Measurements from ENCODE around the gene CXCR5.

CXCR5 gene

GRCh38 chr11:118881228-118881627, 2.5 kb upstream of the CXCR5 start:
- H3K9ac ChIP-seq (ENCODE audit: low read length), result no peak overlapping the region
- no peaks in the 10 kb centered on the region for H3K4me1 ChIP-seq (ENCODE audit: control insufficient read depth, low read depth, low read length)
- no peaks in the 10 kb centered on the region for H3K9me3 ChIP-seq (ENCODE audit: control insufficient read depth, low read depth, low read length)
- no peaks in the 10 kb centered on the region for H3K36me3 ChIP-seq (ENCODE audit: control insufficient read depth, low read depth, low read length)
- H3K27me3 ChIP-seq (ENCODE audit: control insufficient read depth, insufficient read depth, low read length), result no peaks in the 10 kb centered on the region
- H3K27ac ChIP-seq (ENCODE audit: low read length), result no peak overlapping the region
- H3K4me3 ChIP-seq (ENCODE audit: low read length), result no peak overlapping the region

GRCh38 chr11:118882491-118882890, 1.2 kb upstream of the CXCR5 start:
- no peaks in the 10 kb centered on the region for H3K9me3 ChIP-seq (ENCODE audit: control insufficient read depth, low read depth, low read length)
- no peaks in the 10 kb centered on the region for H3K27me3 ChIP-seq (ENCODE audit: control insufficient read depth, insufficient read depth, low read length)
- peaks cover 3% of the 10 kb centered on the region for H3K4me1 ChIP-seq (ENCODE audit: control insufficient read depth, low read depth, low read length)
- H3K9ac ChIP-seq (ENCODE audit: low read length), result no peak overlapping the region
- H3K4me3 ChIP-seq (ENCODE audit: low read length), result no peak overlapping the region
- H3K27ac ChIP-seq (ENCODE audit: low read length), result no peak overlapping the region
- H3K36me3 ChIP-seq (ENCODE audit: control insufficient read depth, low read depth, low read length), result no peaks in the 10 kb centered on the region

GRCh38 chr11:118883004-118883367, 706 bp upstream of the CXCR5 start:
- Histone ChIP-seq H3K36me3 (ENCODE audit: control insufficient read depth, low read depth, low read length) (no peaks in the 10 kb centered on the region), H3K27ac (ENCODE audit: low read length) (no peak overlapping the region), H3K27me3 (ENCODE audit: control insufficient read depth, insufficient read depth, low read length) (no peaks in the 10 kb centered on the region), H3K4me3 (ENCODE audit: low read length) (no peak overlapping the region), H3K9me3 (ENCODE audit: control insufficient read depth, low read depth, low read length) (no peaks in the 10 kb centered on the region), H3K4me1 (ENCODE audit: control insufficient read depth, low read depth, low read length) (peaks cover 8% of the 10 kb centered on the region), H3K9ac (ENCODE audit: low read length) (no peak overlapping the region)

GRCh38 chr11:118884875-118885274, 1.2 kb downstream of the CXCR5 start:
- H3K4me1 ChIP-seq (ENCODE audit: control insufficient read depth, low read depth, low read length), result peaks cover 14% of the 10 kb centered on the region
- H3K36me3 ChIP-seq (ENCODE audit: control insufficient read depth, low read depth, low read length), result no peaks in the 10 kb centered on the region
- H3K27me3 ChIP-seq (ENCODE audit: control insufficient read depth, insufficient read depth, low read length), result no peaks in the 10 kb centered on the region
- H3K9me3 ChIP-seq (ENCODE audit: control insufficient read depth, low read depth, low read length), result no peaks in the 10 kb centered on the region
- H3K9ac ChIP-seq (ENCODE audit: low read length), result no peak overlapping the region
- H3K27ac ChIP-seq (ENCODE audit: low read length), result no peak overlapping the region
- no peak overlapping the region for H3K4me3 ChIP-seq (ENCODE audit: low read length)

GRCh38 chr11:118885319-118885718, 1.6 kb downstream of the CXCR5 start:
- H3K9me3 ChIP-seq (ENCODE audit: control insufficient read depth, low read depth, low read length), result no peaks in the 10 kb centered on the region
- no peak overlapping the region for H3K9ac ChIP-seq (ENCODE audit: low read length)
- no peaks in the 10 kb centered on the region for H3K27me3 ChIP-seq (ENCODE audit: control insufficient read depth, insufficient read depth, low read length)
- no peaks in the 10 kb centered on the region for H3K36me3 ChIP-seq (ENCODE audit: control insufficient read depth, low read depth, low read length)
- H3K27ac ChIP-seq (ENCODE audit: low read length), result no peak overlapping the region
- H3K4me3 ChIP-seq (ENCODE audit: low read length), result no peak overlapping the region
- H3K4me1 ChIP-seq (ENCODE audit: control insufficient read depth, low read depth, low read length), result peaks cover 14% of the 10 kb centered on the region

- Histone ChIP-seq H3K9ac (ENCODE audit: low read length) (no peak overlapping the region), H3K36me3 (ENCODE audit: control insufficient read depth, low read depth, low read length) (no peaks in the 10 kb centered on the region), H3K27ac (ENCODE audit: low read length) (no peak overlapping the region), H3K4me3 (ENCODE audit: low read length) (no peak overlapping the region), H3K9me3 (ENCODE audit: control insufficient read depth, low read depth, low read length) (no peaks in the 10 kb centered on the region), H3K4me1 (ENCODE audit: control insufficient read depth, low read depth, low read length) (peaks cover 14% of the 10 kb centered on the region), H3K27me3 (ENCODE audit: control insufficient read depth, insufficient read depth, low read length) (no peaks in the 10 kb centered on the region)
Observed at GRCh38 chr11:118885831-118886565, 2.3 kb downstream of the CXCR5 start.

GRCh38 chr11:118886681-118887111, 3.0 kb downstream of the CXCR5 start:
- Histone ChIP-seq H3K4me1 (ENCODE audit: control insufficient read depth, low read depth, low read length) (peaks cover 14% of the 10 kb centered on the region), H3K36me3 (ENCODE audit: control insufficient read depth, low read depth, low read length) (no peaks in the 10 kb centered on the region), H3K27ac (ENCODE audit: low read length) (no peak overlapping the region), H3K4me3 (ENCODE audit: low read length) (no peak overlapping the region), H3K9me3 (ENCODE audit: control insufficient read depth, low read depth, low read length) (no peaks in the 10 kb centered on the region), H3K9ac (ENCODE audit: low read length) (no peak overlapping the region), H3K27me3 (ENCODE audit: control insufficient read depth, insufficient read depth, low read length) (no peaks in the 10 kb centered on the region)

GRCh38 chr11:118887206-118887605, 3.5 kb downstream of the CXCR5 start:
- no peak overlapping the region for H3K27ac ChIP-seq (ENCODE audit: low read length)

GRCh38 chr11:118888398-118888797, 4.7 kb downstream of the CXCR5 start:
- Histone ChIP-seq H3K27me3 (ENCODE audit: control insufficient read depth, insufficient read depth, low read length) (no peaks in the 10 kb centered on the region), H3K27ac (ENCODE audit: low read length) (no peak overlapping the region), H3K36me3 (ENCODE audit: control insufficient read depth, low read depth, low read length) (no peaks in the 10 kb centered on the region), H3K9ac (ENCODE audit: low read length) (no peak overlapping the region), H3K9me3 (ENCODE audit: control insufficient read depth, low read depth, low read length) (no peaks in the 10 kb centered on the region), H3K4me1 (ENCODE audit: control insufficient read depth, low read depth, low read length) (peaks cover 14% of the 10 kb centered on the region), H3K4me3 (ENCODE audit: low read length) (no peak overlapping the region)

More at GRCh38 chr11:118887206-118887605, 3.5 kb downstream of the CXCR5 start:
- Histone ChIP-seq H3K4me1 (ENCODE audit: control insufficient read depth, low read depth, low read length) (peaks cover 14% of the 10 kb centered on the region), H3K36me3 (ENCODE audit: control insufficient read depth, low read depth, low read length) (no peaks in the 10 kb centered on the region), H3K9me3 (ENCODE audit: control insufficient read depth, low read depth, low read length) (no peaks in the 10 kb centered on the region), H3K27me3 (ENCODE audit: control insufficient read depth, insufficient read depth, low read length) (no peaks in the 10 kb centered on the region), H3K4me3 (ENCODE audit: low read length) (no peak overlapping the region), H3K9ac (ENCODE audit: low read length) (no peak overlapping the region)

- Histone ChIP-seq H3K4me3 (ENCODE audit: low read length) (no peak overlapping the region), H3K27me3 (ENCODE audit: control insufficient read depth, insufficient read depth, low read length) (no peaks in the 10 kb centered on the region), H3K9ac (ENCODE audit: low read length) (no peak overlapping the region), H3K36me3 (ENCODE audit: control insufficient read depth, low read depth, low read length) (no peaks in the 10 kb centered on the region), H3K4me1 (ENCODE audit: control insufficient read depth, low read depth, low read length) (peaks cover 14% of the 10 kb centered on the region), H3K9me3 (ENCODE audit: control insufficient read depth, low read depth, low read length) (no peaks in the 10 kb centered on the region), H3K27ac (ENCODE audit: low read length) (no peak overlapping the region)
Observed at GRCh38 chr11:118889797-118890196, 6.1 kb downstream of the CXCR5 start.

GRCh38 chr11:118892514-118892913, 8.8 kb downstream of the CXCR5 start:
- Histone ChIP-seq H3K36me3 (ENCODE audit: control insufficient read depth, low read depth, low read length) (no peaks in the 10 kb centered on the region), H3K4me1 (ENCODE audit: control insufficient read depth, low read depth, low read length) (peaks cover 22% of the 10 kb centered on the region), H3K4me3 (ENCODE audit: low read length) (no peak overlapping the region), H3K27ac (ENCODE audit: low read length) (no peak overlapping the region), H3K9ac (ENCODE audit: low read length) (no peak overlapping the region), H3K27me3 (ENCODE audit: control insufficient read depth, insufficient read depth, low read length) (no peaks in the 10 kb centered on the region), H3K9me3 (ENCODE audit: control insufficient read depth, low read depth, low read length) (no peaks in the 10 kb centered on the region)

GRCh38 chr11:118892964-118893363, 9.3 kb downstream of the CXCR5 start:
- Histone ChIP-seq H3K4me3 (ENCODE audit: low read length) (no peak overlapping the region), H3K9ac (ENCODE audit: low read length) (no peak overlapping the region), H3K36me3 (ENCODE audit: control insufficient read depth, low read depth, low read length) (no peaks in the 10 kb centered on the region), H3K4me1 (ENCODE audit: control insufficient read depth, low read depth, low read length) (peaks cover 18% of the 10 kb centered on the region), H3K27ac (ENCODE audit: low read length) (no peak overlapping the region), H3K9me3 (ENCODE audit: control insufficient read depth, low read depth, low read length) (no peaks in the 10 kb centered on the region), H3K27me3 (ENCODE audit: control insufficient read depth, insufficient read depth, low read length) (no peaks in the 10 kb centered on the region)

Measured in iPS-18a (cell line).